ENCODE results near the gene GMPPB.
"Not testable (repeated sequence)": the region's sequence is repeated elsewhere in the genome, so short reads cannot be mapped to it uniquely, and the experiment has no call there.

GMPPB gene

GRCh38 chr3:49712631-49713317 lies 11.0 kb downstream of the GMPPB start:
- no peak for DNase-seq

GRCh38 chr3:49712166-49712565 lies 11.6 kb downstream of the GMPPB start:
- DNase-seq = no peak

GRCh38 chr3:49711489-49711888 lies 12.3 kb downstream of the GMPPB start:
- DNase-seq = no peak

- DNase-seq = no peak
Measured at GRCh38 chr3:49709852-49710251, 13.9 kb downstream of the GMPPB start.

- DNase-seq = no peak
Measured at GRCh38 chr3:49707113-49707480, 16.7 kb downstream of the GMPPB start.

- no peak for DNase-seq
Measured at GRCh38 chr3:49706456-49707112, 17.2 kb downstream of the GMPPB start.

- DNase-seq = no peak
Measured at GRCh38 chr3:49705390-49705960, 18.3 kb downstream of the GMPPB start.

- DNase-seq = no peak
Measured at GRCh38 chr3:49704629-49705028, 19.1 kb downstream of the GMPPB start.

GRCh38 chr3:49703956-49704355 lies 19.8 kb downstream of the GMPPB start:
- DNase-seq = no peak

GRCh38 chr3:49703443-49703927 lies 20.3 kb downstream of the GMPPB start:
- no peak for DNase-seq

- no peak for DNase-seq
Measured at GRCh38 chr3:49702672-49703071, 21.1 kb downstream of the GMPPB start.

GRCh38 chr3:49701388-49702077 lies 22.2 kb downstream of the GMPPB start:
- no peak for DNase-seq

GRCh38 chr3:49700453-49701128 lies 23.2 kb downstream of the GMPPB start:
- DNase-seq = no peak

- DNase-seq = no peak
Measured at GRCh38 chr3:49700014-49700413, 23.7 kb downstream of the GMPPB start.

GRCh38 chr3:49699281-49699979 lies 24.3 kb downstream of the GMPPB start:
- no peak for DNase-seq

- not testable (repeated sequence) for DNase-seq
Measured at GRCh38 chr3:49695350-49696015, 28.3 kb downstream of the GMPPB start.

- not testable (repeated sequence) for DNase-seq
Measured at GRCh38 chr3:49694409-49695070, 29.2 kb downstream of the GMPPB start.

GRCh38 chr3:49691481-49691880 lies 32.3 kb downstream of the GMPPB start:
- not testable (repeated sequence) for DNase-seq

- DNase-seq = not testable (repeated sequence)
Measured at GRCh38 chr3:49690856-49691255, 32.9 kb downstream of the GMPPB start.

- not testable (repeated sequence) for DNase-seq
Measured at GRCh38 chr3:49689908-49690624, 33.7 kb downstream of the GMPPB start.
